Activated CD8-positive, alpha-beta T cell treated with anti-CD3 and anti-CD28 coated beads for 36 hours (primary cell): ENCODE data around the gene AHCTF1. TPM values are rescaled to one million over a fixed set of nuclear protein-coding genes. Genes with fewer than 3 reads are reported as not detected.
"Not testable (repeated sequence)": the region's sequence is repeated elsewhere in the genome, so short reads cannot be mapped to it uniquely, and the experiment has no call there.

Experiments used
- ATAC-seq: fragments of 200-7000 bp; cut with Tn5 transposase; one replicate; pipeline ENCODE4 v1.10.0; 2021; ENCODE audit warnings: mild to moderate bottlenecking, moderate library complexity
- CTCF ChIA-PET: fragments of 350-600 bp; sonication (Branson Sonifier 250); formaldehyde crosslinking; loops from one replicate; lab custom pipeline; 2021; ENCODE audit warnings: antibody characterized with exemption; lab: Charles Lee
- POLR2A ChIA-PET: fragments of 350-600 bp; sonication (Branson Sonifier 250); formaldehyde crosslinking; loops from one replicate; lab custom pipeline; 2021; ENCODE audit warnings: antibody characterized with exemption; lab: Charles Lee
- DNase-seq: peaks from one replicate; pipeline ENCODE4 v3.0.0-alpha.2; 2020
- H3K27ac Mint-ChIP-seq: one replicate; pipeline ENCODE4 v1.8.0; 2021; ENCODE audit warnings: mild to moderate bottlenecking, mixed read lengths
- H3K27me3 Mint-ChIP-seq: one replicate; pipeline ENCODE4 v1.8.0; 2021; ENCODE audit warnings: mixed read lengths
- H3K36me3 Mint-ChIP-seq: one replicate; pipeline ENCODE4 v1.8.0; 2021; ENCODE audit warnings: low read depth, mixed read lengths
- H3K4me1 Mint-ChIP-seq: one replicate; pipeline ENCODE4 v1.8.0; 2021; ENCODE audit warnings: low read depth, mixed read lengths
- H3K4me3 Mint-ChIP-seq: one replicate; pipeline ENCODE4 v1.8.0; 2021; ENCODE audit warnings: mild to moderate bottlenecking, moderate library complexity, mixed read lengths
- H3K9me3 Mint-ChIP-seq: one replicate; pipeline ENCODE4 v1.8.0; 2021; ENCODE audit warnings: mixed read lengths
- CTCF ChIP-seq: fragments of 200-600 bp; IDR thresholded peaks from one replicate; pipeline ENCODE4 v1.8.0; 2022; ENCODE audit warnings: antibody characterized with exemption, mild to moderate bottlenecking
- intact Hi-C: fragments of 100-400 bp; cut with micrococcal nuclease; formaldehyde crosslinking; loops from one replicate; pipeline ENCODE4 v1.10.0; 2022
- total RNA-seq, 2 experiments: library from RNA; stranded (reverse); gene quantifications; one replicate each; pipeline ENCODE4 v1.2.3, GENCODE V29; 2021

The AHCTF1 gene
- total RNA-seq, 2 experiments from 2014 or later, result 42.4 to 45.3 TPM

- Mint-ChIP-seq H3K27ac (no peak overlapping the region), H3K27me3 (peaks cover 7% of the 10 kb centered on the region), H3K4me1 (peaks cover 4% of the 10 kb centered on the region), H3K36me3 (no peaks in the 10 kb centered on the region), H3K4me3 (no peak overlapping the region), H3K9me3 (peaks cover 4% of the 10 kb centered on the region)
- intact Hi-C loops, result no loop called here
- TF ChIP-seq CTCF, result no peak
- ChIA-PET POLR2A (no interaction called here), CTCF (no interaction called here)
- ATAC-seq, result no peak
- no peak for DNase-seq
Measured at GRCh38 chr1:246815693-246816270, 116.0 kb downstream of the AHCTF1 start.

DNA sequence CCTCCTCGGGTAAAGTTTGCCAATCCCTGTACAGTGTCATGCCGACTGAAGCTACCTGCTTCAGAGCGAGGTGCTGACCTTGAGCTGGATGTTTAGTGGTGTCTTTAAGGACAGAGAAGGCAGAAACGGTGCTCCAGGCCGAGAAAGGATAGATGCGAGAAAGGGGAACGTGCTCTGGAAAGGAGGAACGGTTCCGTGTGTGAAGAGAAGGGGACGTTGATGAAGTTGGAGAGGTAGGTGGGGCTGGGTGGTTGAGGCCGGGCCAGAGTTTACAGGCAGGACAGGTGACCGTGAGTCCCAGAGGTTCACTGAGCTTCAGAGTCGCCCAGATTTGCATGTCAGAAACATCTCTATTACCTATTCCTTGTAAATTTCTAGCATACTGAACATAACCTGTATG is 116.9 kb downstream of the AHCTF1 start:
- Mint-ChIP-seq H3K4me3 (no peak overlapping the region), H3K4me1 (no peaks in the 10 kb centered on the region), H3K36me3 (no peaks in the 10 kb centered on the region), H3K27me3 (peaks cover 5% of the 10 kb centered on the region), H3K27ac (no peak overlapping the region), H3K9me3 (peaks cover 4% of the 10 kb centered on the region)
- DNase-seq (no peak), ATAC-seq (no peak)
- ChIA-PET CTCF (no interaction called here), POLR2A (interaction anchor here (0.5 kb wide), 1 partner anchor 737 kb away, joined by 3 read pairs; no protein-coding TSS in a partner anchor)
- intact Hi-C loops, result no loop called here
- no peak for TF ChIP-seq CTCF

GRCh38 chr1:246813325-246813724 is 118.4 kb downstream of the AHCTF1 start:
- POLR2A ChIA-PET, H3K4me1 Mint-ChIP-seq, intact Hi-C loops, ATAC-seq, H3K27ac Mint-ChIP-seq, DNase-seq, H3K36me3 Mint-ChIP-seq, H3K9me3 Mint-ChIP-seq, CTCF ChIA-PET, H3K4me3 Mint-ChIP-seq, H3K27me3 Mint-ChIP-seq: not testable (repeated sequence)

DNA sequence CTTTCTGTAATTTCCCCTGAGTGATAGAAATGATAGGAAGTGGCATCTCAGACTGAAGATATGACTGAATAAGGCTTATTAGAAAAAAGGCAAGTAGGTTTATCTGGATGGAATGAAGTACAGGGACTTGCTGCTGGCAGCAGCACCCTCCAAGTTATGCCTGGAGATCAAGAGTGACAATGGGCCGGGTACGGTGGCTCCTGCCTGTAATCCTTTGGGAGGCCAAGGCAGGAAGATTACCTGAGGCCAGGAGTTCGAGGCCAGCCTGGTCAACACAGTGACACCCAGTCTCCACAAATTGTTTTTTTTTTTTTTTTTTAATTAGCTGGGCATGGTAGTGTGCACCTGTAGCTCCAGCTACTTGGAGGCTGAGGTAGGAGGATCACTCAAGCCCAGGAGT is 119.8 kb downstream of the AHCTF1 start:
- no peak overlapping the region for H3K27ac Mint-ChIP-seq
- no peak overlapping the region for H3K4me3 Mint-ChIP-seq
- H3K4me1 Mint-ChIP-seq, result no peaks in the 10 kb centered on the region
- ChIA-PET POLR2A (no interaction called here), CTCF (no interaction called here)
- TF ChIP-seq CTCF, result no peak
- intact Hi-C loops, result no loop called here
- no peaks in the 10 kb centered on the region for H3K9me3 Mint-ChIP-seq
- peaks cover 5% of the 10 kb centered on the region for H3K27me3 Mint-ChIP-seq
- H3K36me3 Mint-ChIP-seq, result no peaks in the 10 kb centered on the region
- DNase-seq (no peak), ATAC-seq (no peak)

GRCh38 chr1:246809473-246809872 is 122.3 kb downstream of the AHCTF1 start:
- ChIA-PET POLR2A (interaction anchor here (0.7 to 1.1 kb wide), 2 partner anchors 11 to 47 kb away, joined by 3 to 4 read pairs; no protein-coding TSS in a partner anchor), CTCF (interaction anchor here (2.0 kb wide), 1 partner anchor 161 kb away, joined by 4 read pairs; no protein-coding TSS in a partner anchor)
- ATAC-seq (no peak), DNase-seq (no peak)
- H3K4me3 Mint-ChIP-seq, result no peak overlapping the region
- no peaks in the 10 kb centered on the region for H3K36me3 Mint-ChIP-seq
- no peak for TF ChIP-seq CTCF
- no peaks in the 10 kb centered on the region for H3K4me1 Mint-ChIP-seq
- peaks cover 2% of the 10 kb centered on the region for H3K27me3 Mint-ChIP-seq
- intact Hi-C loops, result no loop called here
- H3K27ac Mint-ChIP-seq, result no peak overlapping the region
- no peaks in the 10 kb centered on the region for H3K9me3 Mint-ChIP-seq
